ENCODE data around the gene ZC3H18.

ZC3H18 gene

DNA sequence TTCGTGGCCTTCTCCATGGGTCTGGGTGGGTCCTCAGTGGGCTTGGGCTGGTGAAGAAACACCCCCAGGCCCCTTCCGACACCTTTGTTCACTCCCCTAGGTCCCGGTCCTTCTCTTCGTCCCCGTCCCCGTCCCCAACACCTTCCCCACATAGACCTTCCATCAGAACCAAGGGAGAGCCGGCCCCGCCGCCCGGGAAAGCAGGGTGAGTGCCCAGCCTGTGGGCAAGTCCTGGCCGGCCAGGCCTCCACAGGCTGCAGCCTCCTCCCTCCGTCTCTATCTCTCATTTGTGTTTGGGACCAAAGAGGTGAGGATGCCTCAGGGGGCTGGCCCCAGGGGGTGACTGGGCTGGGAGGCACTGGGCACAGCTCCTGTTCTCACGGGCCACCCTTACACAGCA is 53.7 kb downstream of the ZC3H18 start:
- Histone ChIP-seq H2AFZ (ENCODE audit: low read depth) (no peak overlapping the region), H3K27ac (no peak overlapping the region), H3K27me3 (ENCODE audit: insufficient read depth, low read depth) (no peaks in the 10 kb centered on the region), H3K36me3 (ENCODE audit: insufficient read depth) (no peaks in the 10 kb centered on the region; the same call in 1 of the 2 replicates), H3K79me2 (ENCODE audit: insufficient read depth, low read depth) (no peaks in the 10 kb centered on the region), H3K4me1 (ENCODE audit: low read depth, poor library complexity, severe bottlenecking) (peaks cover 19% of the 10 kb centered on the region), H3K4me3 (IDR thresholded peaks at IDR 0.05; ENCODE audit: insufficient read depth, low read depth, low read length) (no peak overlapping the region), H3K4me2 (no peak overlapping the region), H3K9ac (no peak overlapping the region), H4K20me1 (ENCODE audit: insufficient read depth) (no peaks in the 10 kb centered on the region)
- TF ChIP-seq, protein P1, sequence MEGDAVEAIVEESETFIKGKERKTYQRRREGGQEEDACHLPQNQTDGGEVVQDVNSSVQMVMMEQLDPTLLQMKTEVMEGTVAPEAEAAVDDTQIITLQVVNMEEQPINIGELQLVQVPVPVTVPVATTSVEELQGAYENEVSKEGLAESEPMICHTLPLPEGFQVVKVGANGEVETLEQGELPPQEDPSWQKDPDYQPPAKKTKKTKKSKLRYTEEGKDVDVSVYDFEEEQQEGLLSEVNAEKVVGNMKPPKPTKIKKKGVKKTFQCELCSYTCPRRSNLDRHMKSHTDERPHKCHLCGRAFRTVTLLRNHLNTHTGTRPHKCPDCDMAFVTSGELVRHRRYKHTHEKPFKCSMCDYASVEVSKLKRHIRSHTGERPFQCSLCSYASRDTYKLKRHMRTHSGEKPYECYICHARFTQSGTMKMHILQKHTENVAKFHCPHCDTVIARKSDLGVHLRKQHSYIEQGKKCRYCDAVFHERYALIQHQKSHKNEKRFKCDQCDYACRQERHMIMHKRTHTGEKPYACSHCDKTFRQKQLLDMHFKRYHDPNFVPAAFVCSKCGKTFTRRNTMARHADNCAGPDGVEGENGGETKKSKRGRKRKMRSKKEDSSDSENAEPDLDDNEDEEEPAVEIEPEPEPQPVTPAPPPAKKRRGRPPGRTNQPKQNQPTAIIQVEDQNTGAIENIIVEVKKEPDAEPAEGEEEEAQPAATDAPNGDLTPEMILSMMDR (conservative IDR thresholded peaks at IDR 0.05; ENCODE audit: low read depth, low read length) = no peak

DNA sequence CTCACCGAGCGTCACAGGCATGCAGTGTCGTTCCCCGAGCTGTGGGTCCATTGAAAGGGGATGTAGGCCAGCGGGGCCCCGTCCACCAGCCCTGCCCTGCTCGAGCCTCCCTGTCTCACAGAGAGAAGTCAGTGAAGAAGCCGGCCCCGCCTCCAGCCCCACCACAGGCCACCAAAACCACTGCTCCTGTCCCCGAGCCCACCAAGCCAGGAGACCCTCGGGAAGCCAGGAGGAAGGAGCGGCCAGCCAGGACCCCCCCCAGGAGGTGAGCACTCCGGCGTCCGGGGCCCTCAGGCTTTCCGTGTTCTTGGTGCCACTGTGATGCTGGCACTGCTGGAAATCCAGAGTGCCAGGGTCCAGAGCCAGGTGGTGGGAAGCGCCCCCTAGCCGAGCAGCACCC is 54.3 kb downstream of the ZC3H18 start:
- H3K4me2 ChIP-seq = no peak overlapping the region
- no peaks in the 10 kb centered on the region; the same call in 1 of the 2 replicates for H3K36me3 ChIP-seq (ENCODE audit: insufficient read depth)
- H2AFZ ChIP-seq (ENCODE audit: low read depth) = no peak overlapping the region
- no peaks in the 10 kb centered on the region for H3K27me3 ChIP-seq (ENCODE audit: insufficient read depth, low read depth)
- TF ChIP-seq, protein P1 (conservative IDR thresholded peaks at IDR 0.05; ENCODE audit: low read depth, low read length) = no peak
- H4K20me1 ChIP-seq (ENCODE audit: insufficient read depth) = no peaks in the 10 kb centered on the region
- H3K4me3 ChIP-seq (IDR thresholded peaks at IDR 0.05; ENCODE audit: insufficient read depth, low read depth, low read length) = no peak overlapping the region
- no peak overlapping the region for H3K27ac ChIP-seq
- peaks cover 13% of the 10 kb centered on the region for H3K4me1 ChIP-seq (ENCODE audit: low read depth, poor library complexity, severe bottlenecking)
- no peak overlapping the region for H3K9ac ChIP-seq
- H3K79me2 ChIP-seq (ENCODE audit: insufficient read depth, low read depth) = no peaks in the 10 kb centered on the region

DNA sequence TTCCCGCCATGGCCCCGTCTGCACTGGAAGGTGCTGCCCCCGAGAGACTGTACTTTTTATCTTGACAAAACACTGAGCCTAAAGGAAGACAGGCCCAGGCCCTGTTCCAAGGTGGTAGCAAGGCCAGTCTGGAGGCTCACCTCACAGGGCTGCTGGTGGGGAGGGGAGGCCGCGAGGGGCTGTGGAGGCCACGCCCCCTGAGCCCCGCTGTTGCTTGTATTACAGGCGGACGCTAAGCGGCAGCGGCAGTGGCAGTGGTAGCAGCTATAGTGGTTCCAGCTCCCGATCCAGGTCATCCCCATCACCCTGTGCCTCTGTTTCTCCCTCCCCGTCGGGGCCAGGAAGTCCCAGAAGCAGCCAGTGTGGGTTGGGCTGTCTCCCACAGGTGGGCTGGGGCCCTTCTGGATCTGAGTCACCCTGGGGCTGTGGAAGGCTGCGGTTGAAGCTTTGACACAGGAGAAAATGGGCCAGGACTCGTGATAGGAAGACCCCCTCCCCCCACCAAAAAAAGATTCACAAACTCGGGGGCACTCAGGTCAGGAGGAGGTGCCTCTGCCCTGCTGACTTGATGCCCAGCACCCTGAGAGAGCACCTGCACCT is 54.9 kb downstream of the ZC3H18 start:
- no peaks in the 10 kb centered on the region for H3K79me2 ChIP-seq (ENCODE audit: insufficient read depth, low read depth)
- H3K27me3 ChIP-seq (ENCODE audit: insufficient read depth, low read depth) = no peaks in the 10 kb centered on the region
- no peak overlapping the region for H3K4me3 ChIP-seq (IDR thresholded peaks at IDR 0.05; ENCODE audit: insufficient read depth, low read depth, low read length)
- H4K20me1 ChIP-seq (ENCODE audit: insufficient read depth) = no peaks in the 10 kb centered on the region
- TF ChIP-seq, protein P1 (conservative IDR thresholded peaks at IDR 0.05; ENCODE audit: low read depth, low read length) = no peak
- no peak overlapping the region for H3K27ac ChIP-seq
- peaks cover 7% of the 10 kb centered on the region for H3K4me1 ChIP-seq (ENCODE audit: low read depth, poor library complexity, severe bottlenecking)
- H3K4me2 ChIP-seq = no peak overlapping the region
- no peak overlapping the region for H2AFZ ChIP-seq (ENCODE audit: low read depth)
- no peaks in the 10 kb centered on the region; the same call in 1 of the 2 replicates for H3K36me3 ChIP-seq (ENCODE audit: insufficient read depth)
- no peak overlapping the region for H3K9ac ChIP-seq

DNA sequence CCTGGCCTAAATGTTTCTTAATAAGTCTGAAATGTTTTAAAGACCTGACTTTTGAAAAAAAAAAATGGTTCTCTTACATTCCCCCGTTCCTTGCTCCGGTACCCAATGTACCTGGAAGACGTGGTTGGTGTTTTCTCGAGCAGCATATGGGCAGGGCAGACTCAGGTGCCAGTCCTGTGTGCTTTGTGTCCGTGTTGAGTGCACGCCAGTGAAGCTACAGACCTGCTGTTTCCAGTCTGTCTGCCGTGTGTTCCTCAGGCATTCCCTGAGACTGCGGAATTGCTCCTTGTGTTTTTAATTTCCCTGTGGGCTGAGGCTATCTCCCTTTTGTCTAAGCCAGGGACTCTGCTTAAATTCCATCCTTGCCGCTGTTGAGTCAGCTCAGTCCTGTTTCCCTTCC is 56.4 kb downstream of the ZC3H18 start:
- Histone ChIP-seq H3K4me3 (IDR thresholded peaks at IDR 0.05; ENCODE audit: insufficient read depth, low read depth, low read length) (no peak overlapping the region), H3K4me2 (no peak overlapping the region), H3K27me3 (ENCODE audit: insufficient read depth, low read depth) (no peaks in the 10 kb centered on the region), H3K4me1 (ENCODE audit: low read depth, poor library complexity, severe bottlenecking) (no peaks in the 10 kb centered on the region), H2AFZ (ENCODE audit: low read depth) (no peak overlapping the region), H3K79me2 (ENCODE audit: insufficient read depth, low read depth) (no peaks in the 10 kb centered on the region), H3K36me3 (ENCODE audit: insufficient read depth) (no peaks in the 10 kb centered on the region; the same call in 1 of the 2 replicates), H4K20me1 (ENCODE audit: insufficient read depth) (no peaks in the 10 kb centered on the region), H3K9ac (no peak overlapping the region), H3K27ac (no peak overlapping the region)
- TF ChIP-seq, protein P1 (conservative IDR thresholded peaks at IDR 0.05; ENCODE audit: low read depth, low read length) = no peak

All from KMS-11 (cell line).